ENCODE data around the gene OR10V1.

- TF ChIP-seq CTCF (IDR thresholded peaks at IDR 0.05 in 8 of 11, conservative IDR thresholded peaks at IDR 0.05 in 3 of 11) (no peak), POLR2AphosphoS5 (IDR thresholded peaks at IDR 0.05) (no peak)
These were observed 42.2 kb downstream of the OR10V1 start for GRCh38 chr11:59671471-59671870.

Data from spleen (tissue), 7 donors.